ENCODE results near the gene CHST7.

The CHST7 gene

DNA sequence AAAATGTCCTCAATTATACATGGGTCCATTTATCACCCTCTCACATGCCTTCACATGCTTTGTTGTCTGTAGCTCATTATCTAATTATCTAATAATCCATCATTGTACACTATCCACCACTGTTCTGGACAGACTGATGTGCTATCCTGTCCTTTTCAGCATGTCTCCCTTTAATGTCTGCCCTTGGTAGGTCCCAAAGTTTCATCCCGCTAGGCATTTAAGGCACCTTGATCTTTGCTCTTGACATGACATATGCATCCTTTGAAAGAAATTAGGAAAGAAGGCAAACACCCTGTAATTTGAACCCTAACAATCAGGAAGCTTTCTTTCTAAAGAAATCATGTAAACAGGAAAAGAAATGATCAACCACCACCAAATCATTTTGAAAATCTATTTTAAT lies 5.7 kb downstream of the CHST7 start:
- peaks cover 35% of the 10 kb centered on the region for H3K4me1 ChIP-seq
- no peak for DNase-seq (ENCODE audit: low spot score in 2 of 2)
- in situ Hi-C loops (cut with MboI; ENCODE audit: low sequenced_read_pairs), result no loop called here
- H3K36me3 ChIP-seq (replicated peaks), result no peaks in the 10 kb centered on the region; the same call in 1 of the 2 replicates
- no peaks in the 10 kb centered on the region for H3K27me3 ChIP-seq (ENCODE audit: low read depth)
- H3K9me3 ChIP-seq, result no peaks in the 10 kb centered on the region
- no peak overlapping the region for H3K4me3 ChIP-seq

DNA sequence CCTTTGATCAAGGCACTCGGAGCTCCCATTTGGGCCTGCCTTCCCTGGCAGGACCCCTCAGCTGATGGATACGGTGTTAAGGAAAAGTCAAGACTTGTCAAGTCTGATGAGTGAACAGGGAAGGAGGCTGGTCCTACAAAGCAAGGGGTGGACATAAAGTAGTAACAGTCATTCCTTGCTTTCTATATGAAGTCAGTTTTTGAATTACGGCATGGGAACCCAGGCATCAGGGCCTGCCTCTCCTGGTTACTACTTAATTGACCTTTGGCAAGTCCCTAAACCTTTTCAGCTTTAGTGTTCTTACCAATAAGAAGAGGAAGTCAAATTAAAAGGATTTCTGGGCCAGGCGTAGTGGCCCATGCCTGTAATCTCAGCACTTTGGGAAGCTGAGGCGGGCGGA lies 7.0 kb downstream of the CHST7 start:
- H3K4me1 ChIP-seq, result peaks cover 37% of the 10 kb centered on the region
- H3K36me3 ChIP-seq (replicated peaks), result no peaks in the 10 kb centered on the region; the same call in 1 of the 2 replicates
- DNase-seq (ENCODE audit: low spot score in 2 of 2), result no peak
- no peaks in the 10 kb centered on the region for H3K9me3 ChIP-seq
- in situ Hi-C loops (cut with MboI; ENCODE audit: low sequenced_read_pairs), result no loop called here
- no peak overlapping the region for H3K4me3 ChIP-seq
- no peaks in the 10 kb centered on the region for H3K27me3 ChIP-seq (ENCODE audit: low read depth)

DNA sequence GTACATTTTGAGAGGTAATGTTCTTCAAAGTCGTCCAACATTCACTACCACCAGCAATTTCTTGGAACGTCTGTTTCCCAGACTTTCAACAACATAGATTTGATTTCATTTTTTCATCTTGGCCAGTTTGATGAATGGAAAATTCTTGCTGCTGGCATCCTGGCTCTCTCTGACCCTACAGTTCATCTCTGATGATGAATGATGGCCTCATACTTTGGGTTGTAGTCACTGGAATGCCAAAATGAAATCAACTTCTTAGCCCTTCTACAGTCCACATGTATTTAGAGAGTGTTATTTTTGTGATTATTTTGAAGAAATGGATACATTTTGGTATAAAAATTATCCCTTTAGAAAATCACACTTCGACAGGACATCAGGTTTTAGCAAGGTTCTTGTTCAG lies 8.8 kb downstream of the CHST7 start:
- Histone ChIP-seq H3K27me3 (ENCODE audit: low read depth) (no peaks in the 10 kb centered on the region), H3K36me3 (replicated peaks) (no peaks in the 10 kb centered on the region; the same call in 1 of the 2 replicates), H3K4me1 (peaks cover 46% of the 10 kb centered on the region), H3K9me3 (no peaks in the 10 kb centered on the region), H3K4me3 (no peak overlapping the region)
- in situ Hi-C loops (cut with MboI; ENCODE audit: low sequenced_read_pairs), result no loop called here
- no peak for DNase-seq (ENCODE audit: low spot score in 2 of 2)

DNA sequence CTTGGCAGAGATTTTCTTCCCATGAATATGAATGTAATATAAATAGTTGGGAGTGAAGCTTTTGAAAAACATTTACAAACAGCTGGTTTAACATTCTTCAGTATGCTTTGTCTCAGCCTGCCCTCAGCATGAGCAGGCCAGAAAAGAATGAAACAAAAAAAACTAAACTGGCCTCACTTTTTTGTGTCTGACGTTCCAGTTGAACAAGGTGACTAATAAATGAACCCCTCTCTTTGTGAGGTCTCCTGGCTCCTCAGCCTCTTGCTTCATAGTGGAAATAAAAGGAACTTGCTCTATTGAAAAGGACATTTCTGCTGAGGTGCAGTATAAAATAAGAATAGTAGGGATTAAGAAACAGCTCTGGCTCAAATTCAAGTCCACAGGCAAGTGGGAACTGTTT lies 9.4 kb downstream of the CHST7 start:
- H3K36me3 ChIP-seq (replicated peaks), result no peaks in the 10 kb centered on the region
- no peaks in the 10 kb centered on the region for H3K9me3 ChIP-seq
- H3K4me3 ChIP-seq, result no peak overlapping the region
- peak; percentile 72 to 99 for DNase-seq (ENCODE audit: low spot score in 2 of 2)
- H3K27me3 ChIP-seq (ENCODE audit: low read depth), result no peaks in the 10 kb centered on the region
- H3K4me1 ChIP-seq, result peaks cover 48% of the 10 kb centered on the region
- in situ Hi-C loops (cut with MboI; ENCODE audit: low sequenced_read_pairs), result no loop called here

DNA sequence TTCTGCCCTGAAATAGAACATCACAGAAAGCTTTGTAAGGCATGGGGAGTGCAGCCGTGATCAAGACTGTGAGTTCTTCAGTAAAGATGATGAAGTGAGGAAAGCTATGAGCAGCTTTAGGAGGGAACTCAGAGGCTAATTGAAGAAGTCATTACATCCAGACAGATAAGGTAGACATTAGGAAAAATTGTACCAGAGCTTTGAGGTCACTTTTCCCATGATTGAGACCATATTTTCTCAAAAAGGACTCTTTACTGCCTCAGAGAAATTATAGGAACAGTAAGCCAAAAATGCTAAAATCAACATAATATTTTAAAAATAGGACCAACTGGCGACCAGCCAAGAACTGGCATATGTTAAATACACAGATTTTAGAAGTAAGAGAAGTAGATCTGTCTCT lies 11.2 kb downstream of the CHST7 start:
- in situ Hi-C loops (cut with MboI; ENCODE audit: low sequenced_read_pairs), result no loop called here
- H3K4me1 ChIP-seq, result peaks cover 58% of the 10 kb centered on the region
- H3K4me3 ChIP-seq, result no peak overlapping the region
- no peaks in the 10 kb centered on the region for H3K9me3 ChIP-seq
- H3K36me3 ChIP-seq (replicated peaks), result no peaks in the 10 kb centered on the region
- no peak for DNase-seq (ENCODE audit: low spot score in 2 of 2)
- H3K27me3 ChIP-seq (ENCODE audit: low read depth), result no peaks in the 10 kb centered on the region

DNA sequence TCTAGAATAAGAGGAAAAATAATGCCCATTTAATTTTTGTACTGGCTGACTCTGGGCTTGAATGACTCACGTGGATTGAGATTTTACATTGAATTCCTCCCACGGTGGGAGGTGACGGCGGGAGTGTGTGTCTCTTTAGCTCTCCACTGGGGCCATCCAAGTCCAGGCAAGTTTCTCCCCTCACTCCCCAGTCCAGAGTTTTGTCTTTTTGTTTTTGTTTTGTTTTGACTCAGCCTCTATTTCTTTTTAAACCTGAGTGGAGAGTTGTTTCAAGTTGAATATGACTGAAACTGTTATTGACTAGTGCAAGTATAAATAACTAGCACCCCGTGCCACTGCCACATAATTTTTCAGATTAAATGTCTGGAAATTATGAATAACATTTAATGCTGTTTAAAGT lies 13.6 kb downstream of the CHST7 start:
- DNase-seq (ENCODE audit: low spot score in 2 of 2), result peak in 1 of 2 experiments; percentile 25
- in situ Hi-C loops (cut with MboI; ENCODE audit: low sequenced_read_pairs), result no loop called here

DNA sequence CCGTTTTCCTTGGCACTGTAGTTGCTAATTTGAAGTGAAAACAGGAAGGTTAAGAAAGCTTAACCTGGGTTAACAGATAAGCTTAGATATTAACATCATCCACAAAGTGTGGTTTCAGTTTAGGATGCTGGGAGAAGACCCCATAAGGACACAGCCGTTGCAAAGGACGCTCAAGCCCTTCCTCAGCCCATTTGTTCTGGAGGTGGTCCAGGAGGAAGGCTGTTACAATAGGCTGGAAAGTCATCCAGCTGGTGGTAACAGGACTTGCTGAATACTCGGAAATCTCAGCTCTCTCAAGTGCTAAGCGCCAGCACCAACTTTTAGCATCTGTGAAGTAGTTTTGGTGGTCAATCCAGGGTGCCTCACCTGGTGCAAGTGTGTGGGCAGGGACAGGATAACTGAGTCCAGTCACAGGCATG lies 14.2 kb downstream of the CHST7 start:
- in situ Hi-C loops (cut with MboI; ENCODE audit: low sequenced_read_pairs), result no loop called here
- Histone ChIP-seq H3K27me3 (ENCODE audit: low read depth) (no peaks in the 10 kb centered on the region), H3K4me1 (peaks cover 44% of the 10 kb centered on the region), H3K36me3 (replicated peaks) (no peaks in the 10 kb centered on the region), H3K4me3 (no peak overlapping the region), H3K9me3 (no peaks in the 10 kb centered on the region)
- no peak for DNase-seq (ENCODE audit: low spot score in 2 of 2)

More for the DNA sequence above, 13.6 kb downstream of the CHST7 start:
- Histone ChIP-seq H3K36me3 (replicated peaks) (no peaks in the 10 kb centered on the region), H3K27me3 (ENCODE audit: low read depth) (no peaks in the 10 kb centered on the region), H3K4me1 (peaks cover 49% of the 10 kb centered on the region), H3K9me3 (no peaks in the 10 kb centered on the region), H3K4me3 (no peak overlapping the region)

DNA sequence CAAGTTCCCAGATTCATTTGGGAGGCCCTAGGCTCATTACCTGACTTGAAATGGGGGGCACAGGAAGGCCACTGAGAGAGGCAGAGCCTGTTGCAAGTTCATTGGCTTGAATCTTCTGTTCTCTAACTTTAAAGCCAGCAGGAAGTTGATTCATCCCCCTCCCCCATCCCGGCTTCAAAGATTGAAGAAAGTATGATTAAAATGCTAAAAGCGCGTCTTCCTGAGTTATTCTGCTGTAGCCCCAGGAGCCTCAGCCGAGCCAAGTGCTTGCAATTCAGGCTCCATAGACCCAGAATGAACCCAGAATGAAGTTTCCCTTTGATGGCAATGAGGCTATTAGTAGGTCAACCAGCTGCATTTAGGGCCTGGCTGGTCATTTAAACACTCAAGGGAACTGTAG lies 14.7 kb downstream of the CHST7 start:
- H3K4me3 ChIP-seq, result no peak overlapping the region
- no peaks in the 10 kb centered on the region for H3K27me3 ChIP-seq (ENCODE audit: low read depth)
- H3K36me3 ChIP-seq (replicated peaks), result no peaks in the 10 kb centered on the region
- peaks cover 44% of the 10 kb centered on the region for H3K4me1 ChIP-seq
- H3K9me3 ChIP-seq, result no peaks in the 10 kb centered on the region
- peak in 1 of 2 experiments; percentile 59 for DNase-seq (ENCODE audit: low spot score in 2 of 2)
- in situ Hi-C loops (cut with MboI; ENCODE audit: low sequenced_read_pairs), result no loop called here

DNA sequence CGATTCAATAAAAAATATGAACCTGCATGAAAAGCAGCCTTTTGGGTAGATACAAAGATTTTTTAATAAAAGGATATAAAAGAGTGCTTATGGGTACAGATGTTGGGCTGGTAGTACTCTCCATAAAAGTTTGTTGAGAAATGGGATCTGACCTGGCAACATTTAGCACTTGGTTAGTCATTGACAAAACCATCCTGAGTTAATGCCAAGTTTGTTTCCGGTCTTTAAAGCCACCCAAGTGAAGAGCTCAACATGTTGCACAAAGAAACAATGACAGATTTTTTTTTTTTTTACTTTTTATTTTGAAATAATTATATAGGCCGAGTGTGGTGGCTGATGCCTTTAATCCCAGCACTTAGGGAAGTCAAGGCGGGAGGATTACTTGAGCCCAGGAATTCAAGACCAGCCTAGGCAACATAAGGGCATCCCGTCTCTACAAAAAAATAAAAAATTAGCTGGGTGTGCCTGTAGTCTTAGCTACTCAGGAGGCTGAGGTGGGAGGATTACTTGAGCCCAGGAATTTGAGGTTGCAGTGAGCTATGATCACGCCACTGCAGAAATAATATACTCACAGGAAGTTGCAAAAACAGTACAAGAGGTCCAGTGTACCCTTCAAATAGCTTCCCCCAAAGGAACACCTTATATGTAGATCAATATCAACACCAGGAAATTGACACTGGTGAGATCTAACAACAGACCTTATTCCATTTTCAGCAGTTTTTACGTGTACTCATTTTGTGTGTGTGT lies 16.6 kb downstream of the CHST7 start:
- H3K4me3 ChIP-seq, result no peak overlapping the region
- in situ Hi-C loops (cut with MboI; ENCODE audit: low sequenced_read_pairs), result no loop called here
- no peak for DNase-seq (ENCODE audit: low spot score in 2 of 2)
- no peaks in the 10 kb centered on the region for H3K9me3 ChIP-seq
- H3K27me3 ChIP-seq (ENCODE audit: low read depth), result no peaks in the 10 kb centered on the region
- no peaks in the 10 kb centered on the region for H3K36me3 ChIP-seq (replicated peaks)
- peaks cover 30% of the 10 kb centered on the region for H3K4me1 ChIP-seq

DNA sequence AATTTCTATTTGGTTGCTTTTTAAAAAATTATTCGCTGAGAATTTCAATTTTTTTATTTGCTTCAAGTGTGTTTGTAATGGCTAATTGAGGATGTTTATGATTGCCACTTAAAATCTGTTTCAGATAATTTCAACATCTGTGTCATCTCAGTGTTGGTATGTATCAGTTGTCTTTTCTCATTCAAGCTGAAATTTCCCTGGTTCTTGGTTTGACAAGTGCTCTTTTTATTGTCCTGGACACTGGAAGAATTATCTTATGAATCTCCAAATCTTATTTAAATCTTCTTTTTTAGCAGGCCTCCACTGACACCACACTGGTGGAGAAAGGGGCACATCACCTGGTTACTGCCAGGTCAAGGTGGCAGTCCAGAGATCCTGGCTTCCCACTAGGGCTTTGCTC lies 21.5 kb downstream of the CHST7 start:
- DNase-seq (ENCODE audit: low spot score in 2 of 2), result no peak
- no peaks in the 10 kb centered on the region for H3K9me3 ChIP-seq

DNA sequence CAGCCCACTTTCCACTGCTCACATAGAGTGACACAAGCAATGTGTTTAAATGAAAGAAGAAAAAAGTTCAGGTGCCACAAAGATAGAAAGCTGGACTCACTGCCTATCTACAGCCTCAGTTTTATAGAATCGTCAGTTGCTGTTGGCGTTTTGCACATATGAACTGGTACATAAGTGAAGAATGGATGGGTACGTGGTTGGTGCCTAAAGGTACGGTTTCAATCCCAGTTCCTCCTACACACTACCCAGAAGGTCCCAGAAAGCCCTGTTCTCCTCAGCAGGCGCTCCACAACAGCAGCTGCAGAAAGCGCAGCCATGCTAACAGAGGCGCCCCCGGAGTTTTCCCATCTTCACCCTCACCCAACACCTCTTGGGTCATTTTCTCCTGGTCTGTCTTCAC lies 23.6 kb downstream of the CHST7 start:
- in situ Hi-C loops (cut with MboI; ENCODE audit: low sequenced_read_pairs), result no loop called here
- H3K9me3 ChIP-seq, result no peaks in the 10 kb centered on the region
- H3K4me3 ChIP-seq, result no peak overlapping the region
- DNase-seq (ENCODE audit: low spot score in 2 of 2), result no peak
- peaks cover 3% of the 10 kb centered on the region; the same call in 1 of the 2 replicates for H3K4me1 ChIP-seq
- no peaks in the 10 kb centered on the region for H3K27me3 ChIP-seq (ENCODE audit: low read depth)
- H3K36me3 ChIP-seq (replicated peaks), result peaks cover 16% of the 10 kb centered on the region

More for the DNA sequence above, 21.5 kb downstream of the CHST7 start:
- in situ Hi-C loops (cut with MboI; ENCODE audit: low sequenced_read_pairs), result no loop called here
- peaks cover 8% of the 10 kb centered on the region for H3K36me3 ChIP-seq (replicated peaks)
- H3K4me1 ChIP-seq, result peaks cover 3% of the 10 kb centered on the region; the same call in 1 of the 2 replicates
- H3K4me3 ChIP-seq, result no peak overlapping the region
- no peaks in the 10 kb centered on the region for H3K27me3 ChIP-seq (ENCODE audit: low read depth)

DNA sequence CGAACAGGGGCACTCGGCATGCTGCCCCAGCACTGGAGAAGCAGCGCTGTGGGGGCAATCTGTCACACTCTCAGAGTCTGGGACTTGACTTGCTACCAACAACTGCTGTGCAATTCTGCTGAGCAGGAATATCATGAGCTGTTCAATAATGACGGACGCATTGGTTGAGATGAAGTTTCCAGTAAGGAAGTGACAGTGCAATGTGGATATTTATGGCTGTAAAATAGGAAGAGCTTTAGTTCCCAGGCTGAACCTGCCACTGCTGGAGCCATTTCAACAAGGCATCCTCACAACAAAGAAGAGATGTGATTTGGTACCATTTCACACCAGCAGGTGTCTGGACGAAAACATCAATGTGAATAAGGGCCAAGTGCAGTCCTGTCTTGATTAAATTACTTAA lies 24.2 kb downstream of the CHST7 start:
- no peaks in the 10 kb centered on the region for H3K9me3 ChIP-seq
- no peak for DNase-seq (ENCODE audit: low spot score in 2 of 2)
- H3K27me3 ChIP-seq (ENCODE audit: low read depth), result no peaks in the 10 kb centered on the region
- H3K36me3 ChIP-seq (replicated peaks), result peaks cover 19% of the 10 kb centered on the region
- no peak overlapping the region for H3K4me3 ChIP-seq
- in situ Hi-C loops (cut with MboI; ENCODE audit: low sequenced_read_pairs), result no loop called here
- H3K4me1 ChIP-seq, result peaks cover 3% of the 10 kb centered on the region; the same call in 1 of the 2 replicates

DNA sequence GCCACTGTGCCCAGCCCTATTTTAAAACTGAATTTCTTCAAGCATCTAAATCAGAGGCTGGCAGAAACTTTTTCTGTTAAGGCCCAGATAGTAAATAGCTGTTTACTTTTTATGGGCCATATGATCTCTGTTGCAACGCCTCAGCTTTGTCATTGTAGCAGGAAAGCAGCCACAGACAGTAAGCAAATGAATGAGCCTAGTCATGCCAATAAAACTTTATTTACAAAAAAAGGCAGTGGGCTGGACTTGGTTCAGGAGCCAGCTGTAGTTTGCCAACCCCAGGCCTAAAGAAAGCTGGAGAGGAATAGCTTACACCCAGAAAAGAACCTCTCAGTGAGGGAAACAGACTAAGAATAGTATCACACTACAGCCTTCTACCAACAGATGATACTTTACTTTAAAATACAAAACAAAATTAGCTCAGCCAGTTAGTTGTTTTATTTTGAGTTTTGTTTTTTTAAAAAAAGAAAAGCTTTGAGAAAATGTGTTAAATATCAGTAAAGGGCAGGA lies 25.5 kb downstream of the CHST7 start:
- no peak for DNase-seq (ENCODE audit: low spot score in 2 of 2)

DNA sequence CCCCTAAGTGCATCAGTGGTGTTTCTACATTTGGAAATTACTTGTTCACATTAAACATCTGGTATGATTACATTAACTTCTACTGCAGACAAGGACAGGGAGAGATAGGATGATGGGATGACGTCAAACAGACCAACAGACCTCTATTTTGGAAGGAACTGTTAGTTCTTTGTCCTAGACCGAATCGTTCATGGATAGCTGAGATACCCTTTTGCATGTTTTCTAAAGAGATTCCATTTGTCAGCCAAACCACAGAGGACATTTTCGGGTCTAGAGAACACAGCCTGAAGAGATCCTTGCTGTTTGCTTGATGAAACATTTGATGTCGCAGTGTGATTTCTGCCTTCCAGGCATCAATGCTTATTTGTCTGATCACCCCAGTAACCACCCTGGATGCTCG lies 27.7 kb downstream of the CHST7 start:
- in situ Hi-C loops (cut with MboI; ENCODE audit: low sequenced_read_pairs), result no loop called here
- H3K27me3 ChIP-seq (ENCODE audit: low read depth), result no peaks in the 10 kb centered on the region
- DNase-seq (ENCODE audit: low spot score in 2 of 2), result no peak

More for the DNA sequence above, 25.5 kb downstream of the CHST7 start:
- in situ Hi-C loops (cut with MboI; ENCODE audit: low sequenced_read_pairs), result no loop called here
- H3K4me3 ChIP-seq, result no peak overlapping the region
- H3K4me1 ChIP-seq, result peaks cover 3% of the 10 kb centered on the region; the same call in 1 of the 2 replicates
- no peaks in the 10 kb centered on the region for H3K9me3 ChIP-seq
- no peaks in the 10 kb centered on the region for H3K27me3 ChIP-seq (ENCODE audit: low read depth)
- peaks cover 19% of the 10 kb centered on the region for H3K36me3 ChIP-seq (replicated peaks)

More for the DNA sequence above, 27.7 kb downstream of the CHST7 start:
- Histone ChIP-seq H3K36me3 (replicated peaks) (peaks cover 19% of the 10 kb centered on the region), H3K4me3 (no peak overlapping the region), H3K9me3 (no peaks in the 10 kb centered on the region), H3K4me1 (peaks cover 3% of the 10 kb centered on the region; the same call in 1 of the 2 replicates)

Data from HAP-1 (cell line).